Activated gamma-delta T cell treated with Interleukin-2 at 50 U/mL for 16 hours (primary cell): ENCODE measurements around the gene RAVER2.

Source experiments
- DNase-seq: peaks from one replicate; pipeline ENCODE4 v3.0.0-alpha.2; 2020

RAVER2 gene

DNA sequence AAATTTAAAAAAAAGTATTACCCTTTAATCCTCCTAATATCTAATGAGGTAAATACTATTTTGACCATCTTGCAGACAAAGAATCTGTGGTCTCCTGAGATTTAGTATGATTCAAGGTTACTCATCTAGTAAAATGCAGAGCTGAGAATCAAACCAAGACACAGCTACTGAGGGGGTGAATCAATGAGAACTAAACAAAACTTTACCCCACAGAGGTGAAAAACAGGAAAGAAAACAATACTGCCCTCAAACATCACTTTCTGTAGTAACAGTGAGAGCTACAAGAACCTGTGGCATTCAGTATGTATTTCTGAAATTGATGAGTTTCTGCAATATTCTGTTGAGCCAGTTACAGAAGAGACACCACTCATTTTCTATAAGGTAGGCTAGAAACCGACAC is 136.4 kb downstream of the RAVER2 start:
- DNase-seq: no peak
